HepG2 (cell line): Measurements from ENCODE around the gene SGPP2. TPM values are rescaled to one million over a fixed set of nuclear protein-coding genes. Genes with fewer than 3 reads are reported as not detected.

Experiments used
- ATAC-seq: fragments of 200-7000 bp; cut with Tn5 transposase; 3 replicates; pipeline ENCODE4 v1.9.1; 2020; ENCODE audit warnings: mild to moderate bottlenecking, moderate library complexity
- BruUV-seq: library from RNA; stranded (reverse); fragments of 400-500 nt; replicated peaks from 2 replicates; lab custom pipeline; 2021; lab: Mats Ljungman, UMichigan
- CTCF ChIA-PET: fragments of 300-600 bp; formaldehyde crosslinking; extraction: SDS; loops from one replicate; lab custom pipeline; 2021; ENCODE audit warnings: low total read pairs, inconsistent platforms, low intra/inter-chr PET ratio; lab: Yijun Ruan, JAX
- POLR2A ChIA-PET: fragments of 350-600 bp; sonication (Branson Sonifier 250); formaldehyde crosslinking; loops from one replicate; lab custom pipeline; 2020; ENCODE audit warnings: antibody characterized with exemption, inconsistent platforms; lab: Yijun Ruan, JAX
- DNase-seq: peaks from one replicate; pipeline ENCODE4 v3.0.0-alpha.2; 2015; ENCODE audit warnings: low spot score
- FAIRE-seq: peaks from 3 replicates; lab custom pipeline; 2011; peaks lifted over from hg19 to GRCh38; lab: Jason Lieb, UNC
- H2AFZ ChIP-seq: one replicate; pipeline ENCODE4 v1.6.1; 2011; ENCODE audit warnings: low read length, inconsistent platforms
- H3K27ac ChIP-seq: fragments of 300-600 bp; 3 replicates; pipeline ENCODE4 v1.8.0; 2011; ENCODE audit warnings: mixed run types, mild to moderate bottlenecking, mixed read lengths, low read length, inconsistent platforms; ENCODE audit not compliant: insufficient read depth; ENCODE audit errors: extremely low read length
- H3K27me3 ChIP-seq, 2 experiments: fragments of 200-600 bp in 1 of 2; 2 replicates in 1 of 2; 3 replicates in 1 of 2; pipeline versions ENCODE4 v1.6.0 to v1.8.0; 2011; ENCODE audit warnings: low read length in 2 of 2, mild to moderate bottlenecking in 2 of 2, moderate library complexity in 2 of 2, inconsistent platforms in 1 of 2; ENCODE audit not compliant: insufficient read depth in 2 of 2, control insufficient read depth in 1 of 2
- H3K36me3 ChIP-seq, 2 experiments: fragments of 200-600 bp in 1 of 2; replicated peaks in 1 of 2; 2 replicates in 1 of 2; 3 replicates in 1 of 2; pipeline versions ENCODE4 v1.5.1 to v1.8.0; 2011; ENCODE audit warnings: low read length in 2 of 2, inconsistent platforms in 1 of 2; ENCODE audit not compliant: insufficient read depth in 2 of 2, control insufficient read depth in 1 of 2
- H3K4me1 ChIP-seq: 2 replicates; pipeline ENCODE4 v1.5.1; 2012; ENCODE audit warnings: low read length, inconsistent platforms; ENCODE audit not compliant: insufficient read depth
- H3K4me2 ChIP-seq: 2 replicates; pipeline ENCODE4 v1.6.0; 2011; ENCODE audit warnings: low read depth, low read length, inconsistent platforms
- H3K4me3 ChIP-seq, 3 experiments: fragments of 200-600 bp in 1 of 3; sonication (generic), shearing (Covaris generic) in 1 of 3; replicated peaks in 1 of 3; 2 replicates each; pipeline ENCODE4 v1.5.1; 2011 to 2016; ENCODE audit warnings: low read length in 3 of 3, inconsistent platforms in 2 of 3, low read depth in 2 of 3, mild to moderate bottlenecking in 2 of 3, control low read depth in 1 of 3, mixed read lengths in 1 of 3; ENCODE audit not compliant: insufficient read depth in 1 of 3
- H3K79me2 ChIP-seq: one replicate; pipeline ENCODE4 v1.6.1; 2011; ENCODE audit warnings: low read length, inconsistent platforms; ENCODE audit not compliant: insufficient read depth
- H3K9ac ChIP-seq: 2 replicates; pipeline ENCODE4 v1.6.0; 2011; ENCODE audit warnings: mild to moderate bottlenecking, low read depth, low read length, inconsistent platforms; ENCODE audit not compliant: insufficient read depth
- H3K9me3 ChIP-seq: 2 replicates; pipeline ENCODE4 v1.5.1; 2012; ENCODE audit warnings: mild to moderate bottlenecking, low read length
- H4K20me1 ChIP-seq: 2 replicates; pipeline ENCODE4 v1.6.0; 2011; ENCODE audit warnings: inconsistent platforms, mild to moderate bottlenecking, low read length, moderate library complexity; ENCODE audit not compliant: insufficient read depth
- CHD2 ChIP-seq: IDR thresholded peaks from 2 replicates; pipeline ENCODE4 v1.6.1; 2011; ENCODE audit warnings: low read depth, low read length, improper control_type of control experiment
- HOXA9 ChIP-seq: sonication (generic); formaldehyde crosslinking; IDR thresholded peaks from 2 replicates; pipeline ENCODE4 v1.8.1; 2022; ENCODE audit warnings: missing genetic modification reagents, mild to moderate bottlenecking, moderate library complexity, borderline replicate concordance
- MLLT10 ChIP-seq: sonication (generic); formaldehyde crosslinking; IDR thresholded peaks from 2 replicates; pipeline ENCODE4 v1.4.0; 2020; ENCODE audit warnings: missing genetic modification reagents
- MXI1 ChIP-seq: IDR thresholded peaks from 3 replicates; pipeline ENCODE4 v1.6.1; 2012; ENCODE audit warnings: low read depth, low read length, inconsistent platforms, borderline replicate concordance
- TRIM24 ChIP-seq: sonication (generic); formaldehyde crosslinking; IDR thresholded peaks from 2 replicates; pipeline ENCODE4 v1.8.0; 2022; ENCODE audit warnings: mild to moderate bottlenecking, missing genetic modification reagents
- ZBTB42 ChIP-seq: sonication (generic); formaldehyde crosslinking; IDR thresholded peaks from 2 replicates; pipeline ENCODE4 v1.5.0; 2020; ENCODE audit warnings: mild to moderate bottlenecking, missing genetic modification reagents
- ZNF512 ChIP-seq: sonication (generic); formaldehyde crosslinking; IDR thresholded peaks from 2 replicates; pipeline ENCODE4 v1.4.0; 2020; ENCODE audit warnings: mild to moderate bottlenecking, missing genetic modification reagents
- ZNF547 ChIP-seq: sonication (generic); formaldehyde crosslinking; IDR thresholded peaks from 2 replicates; pipeline ENCODE4 v1.5.1; 2020; ENCODE audit warnings: mild to moderate bottlenecking, missing genetic modification reagents
- ZNF879 ChIP-seq: sonication (generic); formaldehyde crosslinking; IDR thresholded peaks from 2 replicates; pipeline ENCODE4 v1.8.1; 2023; ENCODE audit warnings: missing genetic modification reagents
- WGBS: methylation state at CpG from one replicate; pipeline ENCODE4 v1.1.6; 2017; ENCODE audit warnings: low lambda C conversion rate; 5-methylcytosine and 5-hydroxymethylcytosine counted together
- in situ Hi-C: cut with HindIII; loops from 2 replicates; pipeline ENCODE4 v1.10.0; 2017; ENCODE audit warnings: low pct_unique_long_range_greater_than_20kb; ENCODE audit not compliant: extremely low pct_ligation_motif_present
- intact Hi-C: fragments of 100-400 bp; cut with micrococcal nuclease; formaldehyde crosslinking; loops from one replicate; pipeline ENCODE4 v1.10.0; 2022; ENCODE audit not compliant: unreplicated experiment
- polyA plus RNA-seq, 8 experiments: library from polyadenylated mRNA; depleted of rRNA in 3 of 8; stranded (reverse) in 7 of 8; unstranded in 1 of 8; fragments of >200 nt; fragmentation: Illumina TruSeq in 4 of 8; extraction: Trizol in 4 of 8; gene quantifications; 2 replicates each; pipeline versions ENCODE4 v1.2.1 to v1.2.3, GENCODE V29; 2011 to 2016; ENCODE audit warnings: low read depth in 4 of 8, missing spikeins in 1 of 8, mixed read lengths in 1 of 8; ENCODE audit not compliant: insufficient read depth in 1 of 8
- total RNA-seq, 5 experiments: library from RNA; depleted of rRNA; stranded (reverse); fragments of >200 nt; fragmentation: Illumina TruSeq; extraction: Trizol; gene quantifications; 2 replicates each; pipeline ENCODE4 v1.2.3, GENCODE V29; 2016; ENCODE audit warnings: low read depth in 1 of 5

Gene SGPP2
- total and polyA plus RNA-seq, 2 of the 13 experiments (the other 11 are each of a cell fraction or from before 2014, with no cell fraction given) = not detected

DNA sequence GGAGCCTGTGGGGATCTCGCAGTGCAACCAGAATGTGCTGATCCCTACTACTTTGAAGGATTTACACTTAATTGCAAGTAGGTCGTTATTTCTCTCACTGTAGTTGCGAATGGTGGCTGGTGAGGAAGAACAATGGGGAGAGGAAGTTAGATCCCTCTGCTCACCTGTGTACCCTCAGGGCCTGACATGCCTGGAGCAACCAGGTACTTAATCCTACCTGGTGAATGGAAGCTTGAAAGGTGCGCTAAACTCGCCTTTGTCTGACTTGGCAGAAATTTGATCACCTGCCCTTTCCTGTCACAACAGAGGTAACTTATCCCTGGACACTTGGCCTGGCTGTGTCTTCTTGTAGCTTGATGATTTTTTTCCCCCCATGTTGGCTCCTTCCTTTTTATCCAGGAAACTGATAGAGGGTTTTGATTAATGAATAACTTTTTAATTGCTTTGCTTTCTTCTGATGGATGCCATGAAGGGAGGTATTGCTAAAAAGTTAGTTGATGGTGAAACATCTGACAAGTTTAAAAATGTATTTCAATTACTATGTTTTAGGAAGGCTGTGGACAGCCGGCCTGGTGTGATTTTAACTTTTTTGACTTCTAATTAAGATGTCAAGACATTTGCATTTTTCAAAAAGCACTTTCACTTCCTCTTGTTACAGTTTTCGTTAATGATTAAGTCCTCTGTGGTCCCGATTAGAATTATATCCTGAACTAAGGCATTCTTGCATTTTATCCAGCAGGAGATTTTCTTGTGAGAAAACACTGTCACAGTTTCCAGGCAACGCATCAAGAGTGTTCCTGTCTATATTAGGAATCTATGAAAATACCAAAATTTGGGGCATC, 9.2 kb downstream of the SGPP2 start:
- no peak for ATAC-seq
- POLR2A ChIA-PET = no interaction called here

More for the DNA sequence above, 9.2 kb downstream of the SGPP2 start:
- no TSS peak for BruUV-seq
- Histone ChIP-seq H3K27me3 (no peaks in the 10 kb centered on the region; a peak in 2 of 5 replicates), H3K4me1 (no peaks in the 10 kb centered on the region), H3K27ac (no peak overlapping the region), H3K9me3 (no peaks in the 10 kb centered on the region), H3K36me3 (no peaks in the 10 kb centered on the region), H3K9ac (no peak overlapping the region), H3K79me2 (no peaks in the 10 kb centered on the region), H3K4me2 (no peak overlapping the region), H4K20me1 (no peaks in the 10 kb centered on the region), H2AFZ (no peak overlapping the region), H3K4me3 (no peak overlapping the region)
- intact Hi-C loops (loop anchor here (10.0 kb wide), 1 partner anchor 119 kb away; no protein-coding TSS in a partner anchor), in situ Hi-C loops (no loop called here)
- DNase-seq (no peak), FAIRE-seq (no peak)
- TF ChIP-seq ZNF512 (CRISPR knock-in tag) (no peak), HOXA9 (no peak), ZNF547 (CRISPR knock-in tag) (no peak), TRIM24 (CRISPR knock-in tag) (no peak), ZBTB42 (no peak), MXI1 (no peak), CHD2 (no peak), MLLT10 (no peak), ZNF879 (CRISPR knock-in tag) (no peak)
- CTCF ChIA-PET = no interaction called here
- WGBS = 6% methylated on average over 9 of the region's 9 CpGs
